ENCODE data around the gene PLXNA1.

The PLXNA1 gene

DNA sequence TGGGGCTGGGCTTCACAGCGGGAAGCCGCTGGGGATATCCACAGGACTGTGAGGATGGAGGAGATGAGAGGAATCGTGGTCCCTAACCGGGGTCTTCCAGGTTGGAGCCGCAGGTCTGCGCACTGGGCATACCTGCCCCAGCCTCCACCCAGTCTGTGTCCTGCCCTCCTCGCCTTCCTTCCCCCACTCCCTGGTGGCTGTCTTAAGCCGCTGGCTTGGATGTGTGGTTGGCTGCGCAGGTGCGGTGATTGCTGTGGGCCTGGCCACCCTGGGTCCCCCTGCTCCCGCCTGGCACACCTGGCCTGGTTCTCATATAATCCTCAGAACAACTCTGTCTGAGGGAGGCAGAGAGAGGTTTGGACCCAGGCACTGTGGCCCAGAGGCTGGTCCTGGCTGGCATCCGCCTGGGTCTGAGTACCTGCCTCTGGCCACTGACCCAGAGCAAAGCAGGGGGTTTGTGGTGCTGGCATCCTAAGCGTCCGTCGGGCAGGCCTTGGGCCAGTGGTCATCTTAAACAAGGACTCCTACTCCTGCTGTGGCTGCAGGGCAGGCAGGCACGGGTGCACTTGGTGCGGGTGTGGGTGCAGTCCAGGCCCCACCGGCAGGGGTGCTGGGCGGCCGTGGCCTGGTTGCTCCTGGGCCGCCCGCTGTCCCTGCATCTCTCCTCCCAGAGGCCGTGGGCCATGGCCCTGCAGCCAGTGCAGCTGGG is 18.7 kb downstream of the PLXNA1 start:
- no peak; the same call in 2 of the 3 replicates for ATAC-seq
- TF ChIP-seq ZNF70 (CRISPR knock-in tag; IDR thresholded peaks at IDR 0.05) (no peak; the same call in 1 of the 2 replicates), CREB5 (CRISPR knock-in tag; IDR thresholded peaks at IDR 0.05; ENCODE audit: low read depth) (no peak), SNAI2 (CRISPR knock-in tag; IDR thresholded peaks at IDR 0.05) (0 out of 2 replicates have a peak, but pooled peaks have one; percentile 38)

DNA sequence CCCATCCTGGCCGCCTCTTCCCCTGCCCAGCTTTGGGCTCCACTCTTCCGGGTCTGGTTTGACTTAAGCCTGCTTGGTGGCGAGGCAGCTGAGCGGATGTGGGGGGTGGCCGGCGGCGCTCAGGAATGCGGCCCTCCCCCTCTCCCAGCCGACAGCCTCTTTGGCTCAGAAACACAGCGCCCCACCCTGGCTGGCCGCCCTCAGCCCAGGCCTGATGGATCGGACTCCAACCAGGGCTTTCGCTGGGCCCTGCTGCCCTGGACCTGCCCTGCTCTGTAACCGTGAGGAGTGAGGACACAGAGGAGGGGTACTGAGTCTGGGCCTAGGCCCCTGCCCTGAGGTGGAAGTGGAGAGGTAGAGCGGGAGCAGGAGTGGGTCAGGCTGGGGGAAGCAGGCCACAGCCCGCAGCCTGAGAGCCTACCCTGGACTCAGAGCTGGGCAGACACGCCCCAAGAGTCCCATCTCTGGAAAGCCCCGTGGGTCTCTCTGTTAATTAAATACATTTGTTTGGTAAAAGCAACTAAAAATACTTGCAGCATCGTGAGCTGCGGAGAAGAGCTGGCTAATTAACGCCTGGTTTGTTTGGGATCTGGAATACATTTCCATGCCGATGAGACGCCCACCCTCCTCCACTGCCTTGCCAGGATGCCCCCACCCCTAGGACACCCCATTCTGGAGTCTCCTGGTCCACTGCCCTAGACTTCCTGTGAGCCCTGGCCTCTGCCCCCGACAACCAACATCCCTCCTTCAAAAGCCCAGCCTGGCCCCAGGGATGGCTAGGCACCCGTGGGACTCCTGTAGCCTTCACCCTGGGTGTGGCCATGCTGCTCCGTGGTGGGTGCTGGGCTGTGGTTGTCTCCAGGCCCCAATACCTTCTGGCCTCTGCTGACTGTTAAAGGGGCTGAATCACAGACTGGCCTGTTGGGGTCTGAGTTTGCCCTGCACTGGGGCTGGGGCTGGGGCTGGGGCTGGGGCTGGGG is 19.6 kb downstream of the PLXNA1 start:
- peak; percentile 91 for ATAC-seq
- no peak for TF ChIP-seq TOX (CRISPR knock-in tag; IDR thresholded peaks at IDR 0.05; ENCODE audit: borderline replicate concordance)
- TF ChIP-seq CREB5 (CRISPR knock-in tag; IDR thresholded peaks at IDR 0.05; ENCODE audit: low read depth): no peak
- TF ChIP-seq ZFP3 (CRISPR knock-in tag; IDR thresholded peaks at IDR 0.05): peak; percentile 66
- TF ChIP-seq ZNF70 (CRISPR knock-in tag; IDR thresholded peaks at IDR 0.05): no peak
- TF ChIP-seq CSRNP3 (CRISPR knock-in tag; IDR thresholded peaks at IDR 0.05): no peak
- TF ChIP-seq TCF4 (CRISPR knock-in tag; IDR thresholded peaks at IDR 0.05; ENCODE audit: borderline replicate concordance): peak; percentile 68; the same call in 1 of the 2 replicates
- no peak for TF ChIP-seq ESRRG (CRISPR knock-in tag; IDR thresholded peaks at IDR 0.05)
- TF ChIP-seq TSHZ2 (CRISPR knock-in tag; IDR thresholded peaks at IDR 0.05): peak; percentile 39; the same call in 1 of the 2 replicates
- TF ChIP-seq GLIS3 (CRISPR knock-in tag; IDR thresholded peaks at IDR 0.05): no peak
- TF ChIP-seq, protein P1, sequence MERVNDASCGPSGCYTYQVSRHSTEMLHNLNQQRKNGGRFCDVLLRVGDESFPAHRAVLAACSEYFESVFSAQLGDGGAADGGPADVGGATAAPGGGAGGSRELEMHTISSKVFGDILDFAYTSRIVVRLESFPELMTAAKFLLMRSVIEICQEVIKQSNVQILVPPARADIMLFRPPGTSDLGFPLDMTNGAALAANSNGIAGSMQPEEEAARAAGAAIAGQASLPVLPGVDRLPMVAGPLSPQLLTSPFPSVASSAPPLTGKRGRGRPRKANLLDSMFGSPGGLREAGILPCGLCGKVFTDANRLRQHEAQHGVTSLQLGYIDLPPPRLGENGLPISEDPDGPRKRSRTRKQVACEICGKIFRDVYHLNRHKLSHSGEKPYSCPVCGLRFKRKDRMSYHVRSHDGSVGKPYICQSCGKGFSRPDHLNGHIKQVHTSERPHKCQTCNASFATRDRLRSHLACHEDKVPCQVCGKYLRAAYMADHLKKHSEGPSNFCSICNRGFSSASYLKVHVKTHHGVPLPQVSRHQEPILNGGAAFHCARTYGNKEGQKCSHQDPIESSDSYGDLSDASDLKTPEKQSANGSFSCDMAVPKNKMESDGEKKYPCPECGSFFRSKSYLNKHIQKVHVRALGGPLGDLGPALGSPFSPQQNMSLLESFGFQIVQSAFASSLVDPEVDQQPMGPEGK (CRISPR knock-in tag; IDR thresholded peaks at IDR 0.05; ENCODE audit: borderline replicate concordance): peak; percentile 91
- TF ChIP-seq BACH2 (CRISPR knock-in tag; IDR thresholded peaks at IDR 0.05; ENCODE audit: borderline replicate concordance): no peak
- no peak for TF ChIP-seq ARNTL (CRISPR knock-in tag; IDR thresholded peaks at IDR 0.05; ENCODE audit: borderline replicate concordance, low read depth)
- no peak for TF ChIP-seq ZC3H10 (CRISPR knock-in tag; IDR thresholded peaks at IDR 0.05)
- TF ChIP-seq ISL1 (CRISPR knock-in tag; IDR thresholded peaks at IDR 0.05): no peak
- no peak for TF ChIP-seq ZNF565 (CRISPR knock-in tag; conservative IDR thresholded peaks at IDR 0.05; ENCODE audit: low read depth)
- TF ChIP-seq RARB (CRISPR knock-in tag; IDR thresholded peaks at IDR 0.05): no peak
- no peak for TF ChIP-seq ZFP30 (CRISPR knock-in tag; IDR thresholded peaks at IDR 0.05)
- TF ChIP-seq CSDC2 (CRISPR knock-in tag; IDR thresholded peaks at IDR 0.05): no peak
- TF ChIP-seq, protein P2, sequence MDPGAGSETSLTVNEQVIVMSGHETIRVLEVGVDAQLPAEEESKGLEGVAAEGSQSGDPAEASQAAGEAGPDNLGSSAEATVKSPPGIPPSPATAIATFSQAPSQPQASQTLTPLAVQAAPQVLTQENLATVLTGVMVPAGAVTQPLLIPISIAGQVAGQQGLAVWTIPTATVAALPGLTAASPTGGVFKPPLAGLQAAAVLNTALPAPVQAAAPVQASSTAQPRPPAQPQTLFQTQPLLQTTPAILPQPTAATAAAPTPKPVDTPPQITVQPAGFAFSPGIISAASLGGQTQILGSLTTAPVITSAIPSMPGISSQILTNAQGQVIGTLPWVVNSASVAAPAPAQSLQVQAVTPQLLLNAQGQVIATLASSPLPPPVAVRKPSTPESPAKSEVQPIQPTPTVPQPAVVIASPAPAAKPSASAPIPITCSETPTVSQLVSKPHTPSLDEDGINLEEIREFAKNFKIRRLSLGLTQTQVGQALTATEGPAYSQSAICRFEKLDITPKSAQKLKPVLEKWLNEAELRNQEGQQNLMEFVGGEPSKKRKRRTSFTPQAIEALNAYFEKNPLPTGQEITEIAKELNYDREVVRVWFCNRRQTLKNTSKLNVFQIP (CRISPR knock-in tag; IDR thresholded peaks at IDR 0.05; ENCODE audit: borderline replicate concordance, low read depth): no peak
- TF ChIP-seq PPARA (CRISPR knock-in tag; IDR thresholded peaks at IDR 0.05; ENCODE audit: borderline replicate concordance): no peak
- TF ChIP-seq OSR1 (CRISPR knock-in tag; IDR thresholded peaks at IDR 0.05): no peak
- TF ChIP-seq ZNF8 (CRISPR knock-in tag; IDR thresholded peaks at IDR 0.05): no peak
